ENCODE measurements around the gene TET1. TPM values are rescaled to one million over a fixed set of nuclear protein-coding genes. Genes with fewer than 3 reads are reported as not detected.

TET1 gene
- total RNA-seq, 2 donors from 2014 or later, result 5.1 to 6.0 TPM

DNA sequence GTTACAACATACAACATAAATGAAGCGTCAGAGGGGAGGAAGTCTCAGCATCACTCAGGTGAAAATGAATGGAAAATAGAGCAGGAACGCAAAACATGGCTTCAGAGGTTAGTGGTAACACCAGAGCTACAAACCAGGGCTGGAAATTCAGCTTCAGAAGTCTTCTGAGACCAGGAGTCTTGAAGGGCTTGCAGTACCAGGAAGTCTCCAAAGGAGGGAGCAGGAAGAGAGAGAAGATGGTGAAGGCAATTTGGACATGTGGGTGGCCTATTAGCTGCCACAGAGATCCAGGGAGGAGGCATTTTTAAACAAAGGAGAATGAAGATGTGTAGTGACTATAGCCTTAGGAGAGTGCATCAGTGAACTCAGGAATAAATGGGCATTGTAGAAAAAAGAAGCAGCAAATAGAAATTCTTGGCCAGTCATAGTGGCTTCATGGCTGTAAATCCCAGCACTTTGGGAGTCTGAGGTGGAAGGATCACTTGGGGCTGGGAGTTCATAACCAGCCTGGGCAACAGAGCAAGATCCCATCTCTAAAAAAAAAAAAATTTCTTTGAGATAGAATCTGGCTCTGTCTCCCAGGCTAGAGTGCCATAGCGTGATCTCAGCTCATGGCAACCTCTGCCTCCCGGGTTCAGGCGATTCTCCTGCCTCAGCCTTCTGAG, 9.3 kb upstream of the TET1 start:
- DNase-seq (ENCODE audit: low spot score), result peak; percentile 38
- TF ChIP-seq POLR2AphosphoS5 (IDR thresholded peaks at IDR 0.05), result peak; percentile 33
- no peak for TF ChIP-seq POLR2A (IDR thresholded peaks at IDR 0.05)
- TF ChIP-seq, protein P1, sequence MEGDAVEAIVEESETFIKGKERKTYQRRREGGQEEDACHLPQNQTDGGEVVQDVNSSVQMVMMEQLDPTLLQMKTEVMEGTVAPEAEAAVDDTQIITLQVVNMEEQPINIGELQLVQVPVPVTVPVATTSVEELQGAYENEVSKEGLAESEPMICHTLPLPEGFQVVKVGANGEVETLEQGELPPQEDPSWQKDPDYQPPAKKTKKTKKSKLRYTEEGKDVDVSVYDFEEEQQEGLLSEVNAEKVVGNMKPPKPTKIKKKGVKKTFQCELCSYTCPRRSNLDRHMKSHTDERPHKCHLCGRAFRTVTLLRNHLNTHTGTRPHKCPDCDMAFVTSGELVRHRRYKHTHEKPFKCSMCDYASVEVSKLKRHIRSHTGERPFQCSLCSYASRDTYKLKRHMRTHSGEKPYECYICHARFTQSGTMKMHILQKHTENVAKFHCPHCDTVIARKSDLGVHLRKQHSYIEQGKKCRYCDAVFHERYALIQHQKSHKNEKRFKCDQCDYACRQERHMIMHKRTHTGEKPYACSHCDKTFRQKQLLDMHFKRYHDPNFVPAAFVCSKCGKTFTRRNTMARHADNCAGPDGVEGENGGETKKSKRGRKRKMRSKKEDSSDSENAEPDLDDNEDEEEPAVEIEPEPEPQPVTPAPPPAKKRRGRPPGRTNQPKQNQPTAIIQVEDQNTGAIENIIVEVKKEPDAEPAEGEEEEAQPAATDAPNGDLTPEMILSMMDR (IDR thresholded peaks at IDR 0.05), result peak in 3 of 4 experiments; percentile 39 to 71 (median 61)
- H3K4me3 ChIP-seq, result no peak overlapping the region
- no peaks in the 10 kb centered on the region for H3K9me3 ChIP-seq
- intact Hi-C loops (cut with DNase I), result no loop called here
- H3K4me1 ChIP-seq (replicated peaks), result no peaks in the 10 kb centered on the region
- H3K27ac ChIP-seq, result no peak overlapping the region
- no peaks in the 10 kb centered on the region for H3K27me3 ChIP-seq (replicated peaks; ENCODE audit: insufficient read depth)
- 83% methylated on average over 5 of the region's 5 CpGs for WGBS
- H3K36me3 ChIP-seq, result no peaks in the 10 kb centered on the region

- Histone ChIP-seq H3K4me1 (replicated peaks) (no peaks in the 10 kb centered on the region), H3K27ac (no peak overlapping the region), H3K4me3 (no peak overlapping the region), H3K27me3 (replicated peaks; ENCODE audit: insufficient read depth) (no peaks in the 10 kb centered on the region), H3K9me3 (no peaks in the 10 kb centered on the region), H3K36me3 (no peaks in the 10 kb centered on the region)
- intact Hi-C loops (cut with DNase I), result no loop called here
- TF ChIP-seq, protein P1 (IDR thresholded peaks at IDR 0.05), result no peak
- TF ChIP-seq POLR2A (IDR thresholded peaks at IDR 0.05), result no peak
- DNase-seq (ENCODE audit: low spot score), result no peak
- 68% methylated on average over 6 of the region's 6 CpGs for WGBS
Measured at GRCh38 chr10:68553138-68553537, 7.0 kb upstream of the TET1 start.

GRCh38 chr10:68553599-68553998, 6.5 kb upstream of the TET1 start:
- WGBS, result 77% methylated on average over 3 of the region's 3 CpGs
- H3K27me3 ChIP-seq (replicated peaks; ENCODE audit: insufficient read depth), result no peaks in the 10 kb centered on the region
- TF ChIP-seq POLR2A (IDR thresholded peaks at IDR 0.05) (no peak), POLR2AphosphoS5 (IDR thresholded peaks at IDR 0.05) (no peak)
- TF ChIP-seq, protein P1 (IDR thresholded peaks at IDR 0.05), result no peak
- H3K4me1 ChIP-seq (replicated peaks), result no peaks in the 10 kb centered on the region
- no peak for DNase-seq (ENCODE audit: low spot score)
- no peaks in the 10 kb centered on the region for H3K9me3 ChIP-seq
- no peak overlapping the region for H3K4me3 ChIP-seq
- H3K36me3 ChIP-seq, result no peaks in the 10 kb centered on the region
- intact Hi-C loops (cut with DNase I), result no loop called here
- H3K27ac ChIP-seq, result no peak overlapping the region

- Histone ChIP-seq H3K4me3 (no peak overlapping the region), H3K4me1 (replicated peaks) (no peaks in the 10 kb centered on the region), H3K36me3 (no peaks in the 10 kb centered on the region), H3K27me3 (replicated peaks; ENCODE audit: insufficient read depth) (no peaks in the 10 kb centered on the region), H3K9me3 (no peaks in the 10 kb centered on the region), H3K27ac (no peak overlapping the region)
- WGBS, result 100% methylated on average over 2 of the region's 2 CpGs
- intact Hi-C loops (cut with DNase I), result no loop called here
- TF ChIP-seq, protein P1 (IDR thresholded peaks at IDR 0.05), result no peak
- TF ChIP-seq POLR2A (IDR thresholded peaks at IDR 0.05), result no peak
- TF ChIP-seq POLR2AphosphoS5 (IDR thresholded peaks at IDR 0.05), result no peak
- no peak for DNase-seq (ENCODE audit: low spot score)
Measured at GRCh38 chr10:68558478-68558877, 1.7 kb upstream of the TET1 start.

GRCh38 chr10:68559251-68559650, 886 bp upstream of the TET1 start:
- DNase-seq (ENCODE audit: low spot score), result no peak
- 60% methylated on average over 4 of the region's 4 CpGs for WGBS
- TF ChIP-seq, protein P1 (IDR thresholded peaks at IDR 0.05), result no peak
- TF ChIP-seq POLR2A (IDR thresholded peaks at IDR 0.05), result no peak
- no peak for TF ChIP-seq POLR2AphosphoS5 (IDR thresholded peaks at IDR 0.05)
- H3K9me3 ChIP-seq, result no peaks in the 10 kb centered on the region
- no peaks in the 10 kb centered on the region for H3K36me3 ChIP-seq
- H3K27ac ChIP-seq, result no peak overlapping the region
- H3K4me3 ChIP-seq, result no peak overlapping the region
- H3K27me3 ChIP-seq (replicated peaks; ENCODE audit: insufficient read depth), result no peaks in the 10 kb centered on the region
- intact Hi-C loops (cut with DNase I), result no loop called here
- H3K4me1 ChIP-seq (replicated peaks), result no peaks in the 10 kb centered on the region
